Fibroblast of upper back skin (primary cell): ENCODE results near the gene SPAG16.

ENCODE experiments used
- DNase-seq: peaks from one replicate; pipeline ENCODE4 v3.0.0-alpha.2; 2013

Gene SPAG16

DNA sequence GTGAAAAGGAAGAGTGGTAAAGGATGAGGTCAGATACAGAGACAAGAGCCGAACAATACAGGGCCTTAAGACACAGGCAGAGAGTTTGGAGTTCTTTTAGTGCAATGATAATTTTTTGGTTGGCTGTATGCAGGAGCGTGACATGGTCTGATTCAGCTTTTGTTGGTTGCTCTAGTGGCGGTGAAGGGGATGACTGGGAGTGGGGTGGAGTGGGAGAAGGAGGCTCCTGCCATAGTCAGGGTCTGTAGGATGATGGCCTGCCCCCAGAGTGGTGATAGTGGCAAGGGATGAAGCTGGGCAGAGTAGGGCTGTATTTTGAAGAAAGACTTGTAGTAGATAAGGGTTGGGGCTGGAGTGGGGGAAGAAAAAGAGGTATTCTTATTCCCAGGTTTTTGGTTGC is 820.0 kb downstream of the SPAG16 start:
- no peak for DNase-seq

DNA sequence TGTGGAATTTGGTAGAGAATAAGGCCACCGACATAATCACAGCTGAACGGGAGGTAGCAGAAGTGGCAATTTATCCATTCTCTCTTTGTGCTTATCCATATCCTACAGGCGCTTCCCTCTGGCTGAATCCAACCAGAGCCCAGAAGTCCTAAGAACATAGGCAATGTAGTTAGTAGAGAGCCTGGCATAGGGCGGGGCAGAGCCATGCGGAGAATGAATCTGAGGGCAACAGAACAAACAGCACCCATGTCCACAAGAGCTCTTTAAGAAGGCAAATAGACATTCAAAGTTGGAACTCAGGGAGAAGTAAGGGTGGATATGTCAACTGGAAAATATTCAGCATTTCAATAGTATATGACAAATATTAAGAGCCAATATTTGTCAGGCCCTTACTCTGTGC is 820.7 kb downstream of the SPAG16 start:
- DNase-seq, result no peak

- DNase-seq, result no peak
Observed at GRCh38 chr2:214107726-214108125, 823.5 kb downstream of the SPAG16 start.

GRCh38 chr2:214108598-214108997 is 824.3 kb downstream of the SPAG16 start:
- no peak for DNase-seq

GRCh38 chr2:214117054-214117453 is 832.8 kb downstream of the SPAG16 start:
- no peak for DNase-seq

GRCh38 chr2:214126135-214126534 is 841.9 kb downstream of the SPAG16 start:
- peak; percentile 47 for DNase-seq

- no peak for DNase-seq
Observed at GRCh38 chr2:214127170-214127569, 842.9 kb downstream of the SPAG16 start.

GRCh38 chr2:214127571-214127970 is 843.3 kb downstream of the SPAG16 start:
- DNase-seq, result peak; percentile 55

DNA sequence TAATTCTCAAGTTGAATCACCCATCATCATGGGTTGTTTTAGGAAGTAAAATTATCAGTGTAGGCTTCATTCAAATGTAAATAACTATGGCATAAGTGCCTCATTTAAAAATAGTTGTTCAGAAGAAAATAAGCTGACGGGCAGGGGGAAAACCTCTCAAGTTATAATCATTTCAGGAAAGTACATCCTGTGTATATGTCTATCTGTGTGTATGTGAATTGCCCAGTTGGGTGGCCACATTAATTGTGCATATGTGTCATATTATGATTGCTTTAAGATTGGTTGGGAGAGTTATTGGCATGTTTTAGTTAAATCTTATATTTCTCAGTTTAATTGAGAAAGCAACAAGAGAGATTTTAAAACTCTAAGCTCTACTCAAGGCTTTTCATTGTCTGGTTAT is 843.8 kb downstream of the SPAG16 start:
- no peak for DNase-seq

DNA sequence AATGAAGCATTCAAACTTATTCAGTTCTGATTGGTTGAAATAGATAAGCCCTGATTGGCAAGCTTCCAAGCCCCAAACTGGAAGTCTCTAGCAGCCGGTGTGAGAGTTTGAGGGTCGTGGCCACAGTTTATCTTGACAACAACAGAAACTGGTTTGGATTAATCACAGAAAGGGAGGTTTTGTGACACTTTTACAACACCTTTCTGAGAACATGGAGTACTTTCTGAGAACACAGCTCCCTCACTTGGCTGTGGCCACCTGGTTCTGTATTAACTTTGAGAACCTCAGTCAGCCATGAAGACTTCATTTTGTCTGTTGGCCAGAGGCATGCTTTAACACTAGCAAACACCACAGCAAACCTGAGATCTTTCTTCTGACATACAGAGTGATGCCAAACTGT is 845.9 kb downstream of the SPAG16 start:
- no peak for DNase-seq

DNA sequence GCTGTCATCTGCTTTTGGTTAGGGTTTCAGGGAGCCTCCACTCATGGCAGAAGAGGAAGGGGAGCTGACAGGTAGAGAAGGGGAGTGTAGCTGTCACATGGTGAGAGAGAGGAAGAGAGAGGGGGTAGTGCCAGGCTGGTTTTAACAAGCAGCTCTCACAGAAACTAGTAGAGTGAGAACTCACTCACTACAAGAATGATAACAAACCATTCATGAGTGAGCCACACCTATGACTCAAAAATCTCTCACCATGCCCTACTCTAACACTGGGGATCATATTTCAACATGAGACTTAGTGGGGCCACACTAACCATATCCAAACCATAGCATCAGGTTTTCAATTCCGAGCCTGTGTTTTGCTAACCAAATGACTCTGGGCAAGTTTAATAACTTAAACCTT is 851.7 kb downstream of the SPAG16 start:
- DNase-seq, result no peak

GRCh38 chr2:214138779-214139178 is 854.5 kb downstream of the SPAG16 start:
- no peak for DNase-seq

DNA sequence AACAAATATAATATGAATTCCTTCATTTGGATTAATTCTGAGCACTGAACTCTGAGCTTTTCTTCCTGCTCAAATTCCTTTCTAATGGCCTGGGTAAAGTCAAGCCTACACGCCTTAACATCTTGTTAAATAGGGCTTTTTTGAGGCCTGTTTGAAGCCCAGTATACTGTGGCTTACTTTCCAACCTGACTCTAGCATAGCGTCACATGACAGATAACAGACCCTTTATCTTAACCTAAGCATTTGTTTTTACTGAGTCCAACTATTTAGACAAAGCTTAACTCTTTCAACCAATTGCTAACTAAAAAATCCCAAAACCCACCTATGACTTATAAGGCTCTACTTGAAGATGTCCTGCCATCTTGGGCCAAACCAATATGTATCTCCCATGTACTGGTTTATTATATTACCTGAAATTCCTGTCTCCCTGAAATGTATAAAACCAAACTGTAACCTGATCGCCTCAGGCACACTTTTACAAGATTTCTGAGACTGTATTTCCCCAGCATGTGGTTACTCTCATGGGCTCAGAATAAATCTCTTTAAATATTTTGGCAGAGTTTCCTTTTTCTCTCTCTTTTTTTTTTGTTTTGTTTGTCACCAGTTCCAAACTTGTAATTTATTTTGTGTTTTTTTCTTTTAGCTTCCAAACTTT is 855.5 kb downstream of the SPAG16 start:
- DNase-seq, result no peak

DNA sequence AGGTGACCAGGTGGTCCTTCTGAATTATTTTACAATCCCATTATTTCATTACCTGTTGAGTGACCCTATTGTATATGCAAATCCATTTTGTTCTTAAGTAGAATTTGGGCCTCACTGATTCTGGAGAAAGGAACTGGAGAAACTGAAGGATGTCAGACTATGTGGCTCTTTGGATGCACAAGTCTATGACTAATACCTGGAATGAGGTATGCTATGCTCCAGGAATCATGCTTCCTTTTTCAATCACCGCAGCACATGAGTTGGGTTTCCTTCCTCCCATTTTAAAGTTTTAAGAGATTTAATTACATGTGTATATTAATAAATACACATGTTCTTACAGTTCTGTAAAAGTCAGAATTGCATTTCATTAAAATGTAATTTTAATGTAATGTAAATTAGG is 872.7 kb downstream of the SPAG16 start:
- no peak for DNase-seq

DNA sequence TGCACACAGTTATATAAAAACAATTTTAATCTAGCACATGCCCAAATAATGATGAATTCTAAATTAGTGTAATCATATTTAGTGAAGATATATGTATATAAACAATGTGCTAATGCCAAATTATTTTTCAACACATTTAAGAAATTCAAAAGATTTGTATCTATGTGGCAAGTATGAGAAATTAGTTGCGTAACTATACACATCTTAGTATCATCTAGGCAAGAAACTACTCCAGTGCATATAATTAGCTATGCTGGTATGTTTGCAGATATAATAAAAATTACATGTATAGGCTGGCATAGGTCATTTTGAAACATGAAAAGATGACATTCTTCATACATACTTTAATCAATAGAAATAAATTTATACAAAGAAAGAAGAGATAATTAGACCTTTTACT is 874.6 kb downstream of the SPAG16 start:
- DNase-seq, result no peak

- no peak for DNase-seq
Observed at GRCh38 chr2:214169281-214169680, 885.0 kb downstream of the SPAG16 start.

DNA sequence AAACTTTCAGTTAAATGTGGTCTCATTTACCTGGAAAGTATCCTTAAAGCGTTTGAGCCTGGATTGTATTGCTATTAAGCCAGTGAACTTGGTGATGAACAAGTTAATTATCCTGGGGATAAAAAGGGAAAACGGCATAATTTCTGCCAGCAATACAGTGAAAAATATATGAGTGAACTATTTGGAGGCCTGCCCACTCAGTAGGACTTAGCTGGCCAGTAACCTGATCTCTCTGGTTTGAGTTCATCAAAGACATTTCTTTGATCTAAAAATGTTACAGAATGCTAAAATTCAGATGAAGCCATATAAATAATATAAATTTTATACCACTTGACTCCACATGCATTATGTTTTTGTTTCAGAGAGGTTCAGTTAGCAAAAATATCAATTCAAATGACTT is 885.5 kb downstream of the SPAG16 start:
- DNase-seq, result peak; percentile 39

- no peak for DNase-seq
Observed at GRCh38 chr2:214174563-214174962, 890.3 kb downstream of the SPAG16 start.

- DNase-seq, result peak; percentile 10
Observed at GRCh38 chr2:214180071-214180470, 895.8 kb downstream of the SPAG16 start.

- no peak for DNase-seq
Observed at GRCh38 chr2:214180686-214181085, 896.4 kb downstream of the SPAG16 start.

DNA sequence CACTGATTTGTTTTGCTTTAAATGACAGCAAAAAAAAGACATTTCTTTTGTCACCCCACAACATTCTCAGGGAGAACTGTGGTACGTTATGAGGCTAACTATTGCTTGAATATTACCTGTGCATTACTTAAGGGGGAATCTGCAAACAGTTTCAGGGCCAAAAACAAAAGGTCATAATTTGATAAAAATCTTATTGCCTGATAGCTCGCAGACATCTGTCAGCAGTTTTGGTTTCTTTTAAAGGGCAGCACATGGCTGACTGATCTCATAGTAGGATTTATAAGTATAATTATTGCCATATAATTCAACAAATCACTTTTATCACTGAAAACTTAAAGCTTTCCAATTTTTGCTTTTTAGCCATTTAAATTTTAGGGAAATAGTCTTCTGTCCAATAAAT is 900.2 kb downstream of the SPAG16 start:
- no peak for DNase-seq

DNA sequence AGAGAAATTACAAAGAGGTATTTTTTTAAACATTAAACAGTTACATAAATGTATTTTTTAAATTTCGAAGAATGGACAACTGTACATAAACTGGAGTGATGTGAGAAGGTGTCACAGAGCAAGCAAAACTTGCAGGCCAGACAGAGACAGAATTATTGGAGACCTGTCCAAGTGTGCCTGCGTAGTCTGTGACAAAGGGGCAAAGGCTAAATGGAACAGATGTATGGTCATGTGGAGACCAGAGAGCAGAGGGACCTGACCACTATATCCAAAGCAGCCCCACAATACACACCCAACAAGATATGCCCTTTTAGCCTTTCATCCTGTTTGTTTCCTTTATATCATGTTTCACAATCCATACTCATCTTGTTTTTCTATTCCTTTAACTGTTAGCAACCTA is 901.3 kb downstream of the SPAG16 start:
- DNase-seq, result no peak

GRCh38 chr2:214192711-214193110 is 908.4 kb downstream of the SPAG16 start:
- DNase-seq, result peak; percentile 12

GRCh38 chr2:214193943-214194342 is 909.7 kb downstream of the SPAG16 start:
- peak; percentile 85 for DNase-seq

- DNase-seq, result no peak
Observed at GRCh38 chr2:214196260-214196659, 912.0 kb downstream of the SPAG16 start.

DNA sequence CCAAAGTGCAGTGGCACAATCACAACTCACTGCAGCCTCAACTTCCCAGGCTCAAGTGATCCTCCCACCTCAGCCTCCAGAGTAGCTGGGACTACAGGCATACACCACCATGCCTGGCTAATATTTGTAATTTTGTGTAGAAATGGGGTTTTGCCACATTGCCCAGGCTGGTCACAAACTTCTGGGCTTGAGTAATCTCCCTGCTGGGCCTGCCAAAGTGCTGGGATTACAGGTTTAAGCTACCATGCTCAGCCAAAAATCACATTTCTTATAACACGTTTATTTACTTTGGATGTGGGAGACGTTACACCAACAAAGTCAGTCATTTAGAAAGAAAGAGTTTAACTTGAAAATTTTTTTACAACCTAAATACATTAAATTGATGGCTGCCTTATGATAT is 917.6 kb downstream of the SPAG16 start:
- DNase-seq, result no peak
